Fibroblast of skin of back (primary cell): Measurements from ENCODE around the gene THSD4.

ENCODE experiments used
- DNase-seq: peaks from one replicate; pipeline ENCODE4 v3.0.0-alpha.2; 2013

Gene THSD4

DNA sequence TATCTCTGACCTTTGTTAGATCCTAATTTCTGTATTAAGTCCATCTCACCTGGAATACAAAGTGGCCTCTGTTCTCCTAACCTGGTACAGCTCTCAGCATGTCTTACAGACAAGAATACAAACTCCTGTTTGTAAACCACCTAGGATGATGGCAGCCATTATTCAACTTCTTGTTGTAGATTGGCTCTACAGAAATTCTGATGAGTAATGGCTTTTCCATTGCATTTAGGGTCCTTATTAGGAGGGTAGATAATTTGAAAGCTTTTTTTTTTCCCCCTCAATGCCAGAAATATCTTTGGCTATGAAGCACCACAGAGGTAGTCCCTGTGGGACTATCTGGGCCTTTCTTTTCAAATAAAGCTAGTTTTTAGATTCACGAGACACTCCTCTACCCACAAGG lies 704.9 kb downstream of the THSD4 start:
- DNase-seq, result no peak

DNA sequence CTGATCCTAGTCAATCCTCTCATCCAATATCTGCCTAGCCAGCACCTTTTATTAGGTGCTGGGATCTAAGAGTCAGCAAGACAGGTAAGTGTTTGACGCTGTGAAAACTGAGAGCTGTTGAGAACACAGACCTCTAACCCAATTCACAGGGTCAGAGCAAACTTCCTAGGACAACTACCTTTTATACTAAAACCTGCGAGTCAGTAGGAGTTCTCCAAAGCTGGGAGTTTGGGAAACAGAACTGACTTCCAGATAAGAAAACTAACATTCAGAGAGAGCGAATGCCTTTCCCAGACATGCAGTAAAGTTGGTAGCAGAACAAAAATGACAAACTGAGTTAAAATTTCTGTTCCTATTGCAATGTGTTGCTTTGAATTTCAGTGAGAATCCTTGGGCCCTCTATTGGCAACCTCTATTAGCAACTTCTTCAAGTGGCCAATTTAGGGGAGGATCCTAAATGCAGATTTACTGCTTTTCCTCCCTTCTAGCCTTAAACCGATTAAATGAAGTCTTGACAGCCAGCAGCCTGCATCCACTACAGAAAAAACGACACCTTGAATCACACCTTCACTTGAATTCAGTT lies 706.4 kb downstream of the THSD4 start:
- no peak for DNase-seq

DNA sequence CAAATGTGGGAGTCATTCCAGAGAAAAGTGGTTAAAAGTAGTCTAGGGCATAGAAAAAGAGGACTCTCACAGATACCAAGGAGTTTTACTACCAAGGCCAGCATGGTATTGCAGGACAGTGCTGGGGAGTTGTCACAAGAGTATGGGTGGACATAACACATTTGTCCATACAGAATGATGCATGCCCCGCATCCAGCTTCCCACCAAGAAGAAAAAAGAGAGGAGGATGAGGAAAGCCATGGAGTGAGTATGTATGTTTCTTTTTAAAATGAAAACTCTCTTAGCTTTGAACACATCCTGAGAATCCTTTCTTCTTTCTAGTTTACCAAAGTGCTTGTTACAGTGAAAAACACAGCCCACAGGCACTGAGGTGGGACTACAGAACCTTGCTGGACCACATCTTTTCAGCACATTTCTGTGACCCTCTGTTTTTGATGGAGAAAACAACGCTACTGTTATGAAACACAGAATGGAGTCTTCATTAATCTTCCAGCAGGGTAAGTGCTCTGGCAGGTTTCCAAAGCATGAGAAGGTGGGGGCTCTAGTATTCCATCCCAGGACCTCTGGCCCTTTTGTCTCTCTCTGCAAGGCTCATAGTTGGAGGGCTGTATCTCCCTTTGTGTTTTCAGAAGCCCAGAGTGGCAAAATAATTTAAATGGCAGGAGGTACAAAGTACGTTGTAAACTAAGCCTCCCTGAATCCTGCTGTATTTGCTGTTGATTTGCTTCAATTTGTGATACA lies 707.8 kb downstream of the THSD4 start:
- no peak for DNase-seq

DNA sequence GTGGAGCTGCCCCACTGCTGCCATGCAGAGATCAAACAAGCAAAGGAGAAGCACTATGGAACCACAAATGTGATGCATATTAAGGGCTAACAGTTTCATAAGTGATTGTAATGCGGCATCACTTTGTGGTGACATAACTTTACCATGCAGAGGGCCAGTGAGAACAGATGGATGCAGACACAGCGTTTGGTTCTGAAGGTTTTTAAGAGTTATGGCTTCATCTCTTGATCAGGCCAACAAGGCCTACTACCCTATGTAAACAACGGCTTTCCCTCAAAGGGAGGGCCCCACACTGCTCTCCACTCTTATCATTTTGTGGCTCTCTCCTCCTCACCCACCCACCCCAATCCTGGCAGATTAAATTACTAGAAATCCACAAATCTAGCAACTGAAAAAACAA lies 708.5 kb downstream of the THSD4 start:
- no peak for DNase-seq

DNA sequence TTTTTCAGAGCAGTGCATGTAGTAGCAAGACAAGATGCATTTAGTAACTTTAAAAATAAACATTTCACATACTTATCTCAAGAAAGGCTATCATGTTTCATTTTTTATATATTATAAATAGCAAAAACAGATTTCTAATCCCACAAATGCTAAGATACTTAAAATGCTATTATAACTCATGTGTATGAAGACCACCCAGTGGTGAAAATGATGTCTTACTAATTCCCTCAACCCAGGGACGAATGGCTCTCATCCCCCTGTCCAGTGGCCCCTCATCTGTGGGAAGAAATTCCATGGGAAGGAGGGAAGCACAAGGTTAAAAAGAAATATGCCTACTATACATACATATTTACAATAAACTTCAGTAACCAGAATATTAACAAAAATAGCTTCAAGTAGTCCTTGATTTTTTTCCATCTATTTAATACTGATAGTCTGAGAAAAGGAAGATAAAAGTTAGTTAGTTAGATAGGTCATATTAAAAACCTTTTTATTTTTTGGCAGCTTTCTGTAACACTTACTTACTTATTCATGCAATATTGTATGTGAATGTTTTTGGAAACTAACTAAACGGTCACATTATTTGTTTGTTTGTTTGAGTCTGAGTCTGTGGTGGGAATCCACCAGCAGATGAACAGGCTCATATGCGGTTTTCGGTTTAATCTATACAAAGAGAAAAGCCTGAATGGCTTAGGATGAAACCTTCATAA lies 709.9 kb downstream of the THSD4 start:
- no peak for DNase-seq

DNA sequence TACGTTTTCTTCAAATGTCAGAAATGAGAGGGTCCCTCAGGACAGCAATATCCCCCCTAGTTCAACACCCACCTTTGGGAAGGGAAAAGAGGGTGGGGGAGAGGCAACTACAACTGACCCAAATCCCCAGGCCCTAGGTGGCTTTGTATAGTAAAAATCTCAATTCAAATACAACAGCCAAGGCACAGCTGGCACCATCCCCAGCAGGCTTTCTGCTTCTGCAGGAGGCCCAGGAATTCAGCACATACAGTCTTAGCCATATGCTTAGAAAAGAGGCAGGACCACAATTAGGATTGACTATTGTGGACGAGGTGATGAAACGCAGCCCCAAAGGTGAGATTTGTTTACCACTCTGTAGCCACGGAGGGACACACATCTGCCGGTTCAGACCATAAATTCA lies 710.9 kb downstream of the THSD4 start:
- no peak for DNase-seq

DNA sequence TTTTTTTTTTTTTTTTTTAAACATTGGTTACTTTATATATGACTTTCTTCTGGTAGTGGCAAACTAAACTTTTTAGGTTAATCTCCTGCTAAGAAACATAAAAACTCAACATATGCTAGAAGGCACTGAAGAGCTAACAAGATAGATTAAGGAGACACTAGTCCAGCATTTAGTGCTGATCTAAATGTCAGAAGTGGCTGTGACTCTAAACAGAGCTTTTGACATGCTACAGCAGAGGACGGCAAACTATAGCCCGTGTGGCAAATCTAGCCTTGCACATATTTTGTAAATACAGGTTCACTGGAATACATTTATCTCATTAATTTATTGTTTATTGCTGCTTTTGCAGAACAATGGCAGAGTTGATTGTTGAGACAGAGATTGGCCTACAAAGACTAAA lies 715.7 kb downstream of the THSD4 start:
- no peak for DNase-seq
